GM12892 (cell line): ENCODE measurements around the gene POLR3H.

ENCODE experiments used
- POLR2A ChIP-seq: IDR thresholded peaks from 2 replicates; pipeline ENCODE4 v1.6.1; 2011; ENCODE audit warnings: low read depth, low read length, control low read depth
- POLR2AphosphoS5 ChIP-seq: IDR thresholded peaks from 2 replicates; pipeline ENCODE4 v1.6.1; 2011; ENCODE audit warnings: low read depth, low read length, control low read depth

DNA sequence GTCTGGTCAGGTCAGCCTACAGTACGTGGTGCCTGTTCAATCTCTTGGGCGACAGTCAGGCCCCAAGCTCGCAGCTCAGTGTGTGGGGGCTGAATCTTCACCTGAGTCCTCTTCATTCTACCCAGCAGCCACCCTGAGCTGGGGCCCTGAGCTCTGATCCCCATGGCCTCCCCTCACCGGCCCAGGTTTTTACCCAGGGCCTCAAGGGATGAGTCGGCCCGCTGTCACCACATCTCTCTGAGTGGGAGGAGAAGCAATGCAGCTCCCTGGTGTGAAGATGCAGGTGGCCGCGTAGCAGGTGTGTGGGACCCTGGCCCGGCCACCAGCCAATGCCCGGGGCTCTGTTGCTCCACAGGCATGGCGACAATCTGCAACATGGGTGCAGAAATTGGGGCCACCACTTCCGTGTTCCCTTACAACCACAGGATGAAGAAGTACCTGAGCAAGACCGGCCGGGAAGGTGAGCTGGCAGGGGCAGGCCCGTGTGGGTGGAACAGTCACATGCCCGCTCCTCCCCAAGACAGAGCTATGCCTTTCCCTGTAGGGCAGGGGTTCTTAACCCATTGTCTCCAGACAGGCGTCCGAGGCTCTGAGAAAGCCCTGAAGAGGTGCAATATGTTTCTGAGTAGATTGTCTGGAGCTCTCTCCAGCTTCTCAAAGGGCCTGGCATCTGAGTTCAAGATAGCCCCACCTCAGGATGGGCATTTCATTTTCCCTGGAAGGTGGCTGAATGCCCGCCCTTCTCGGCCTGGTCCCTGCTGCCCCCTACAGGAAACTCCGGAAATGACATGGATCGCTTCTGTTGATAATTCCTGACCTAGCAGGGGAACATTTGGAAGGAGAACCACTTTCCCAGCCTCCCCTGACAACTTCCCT is 26.9 kb downstream of the POLR3H start:
- no peak for TF ChIP-seq POLR2AphosphoS5
- TF ChIP-seq POLR2A: no peak
